NCI-H524 (cell line): ENCODE data around the gene IVNS1ABP.

ENCODE experiments used
- DNase-seq, 2 experiments: peaks; one replicate each; lab custom pipeline; 2025; lab: John Stamatoyannopoulos, UW

The IVNS1ABP gene

GRCh38 chr1:185293967-185294542 is 23.0 kb downstream of the IVNS1ABP start:
- DNase-seq: no peak

GRCh38 chr1:185292237-185292636 is 24.8 kb downstream of the IVNS1ABP start:
- DNase-seq: no peak

- peak; percentile 10 to 59 for DNase-seq
Measured at GRCh38 chr1:185291652-185292051, 25.4 kb downstream of the IVNS1ABP start.

GRCh38 chr1:185291159-185291558 is 25.9 kb downstream of the IVNS1ABP start:
- DNase-seq: no peak

GRCh38 chr1:185289880-185290279 is 27.2 kb downstream of the IVNS1ABP start:
- DNase-seq: no peak

- DNase-seq: no peak
Measured at GRCh38 chr1:185288435-185288834, 28.6 kb downstream of the IVNS1ABP start.

- no peak for DNase-seq
Measured at GRCh38 chr1:185287451-185287850, 29.6 kb downstream of the IVNS1ABP start.

- DNase-seq: no peak
Measured at GRCh38 chr1:185284533-185285276, 32.3 kb downstream of the IVNS1ABP start.

GRCh38 chr1:185284116-185284515 is 32.9 kb downstream of the IVNS1ABP start:
- no peak for DNase-seq

GRCh38 chr1:185281245-185281644 is 35.8 kb downstream of the IVNS1ABP start:
- DNase-seq: no peak

GRCh38 chr1:185280589-185280988 is 36.5 kb downstream of the IVNS1ABP start:
- no peak for DNase-seq

GRCh38 chr1:185279571-185279970 is 37.5 kb downstream of the IVNS1ABP start:
- no peak for DNase-seq

GRCh38 chr1:185271921-185272320 is 45.1 kb downstream of the IVNS1ABP start:
- no peak for DNase-seq

- DNase-seq: no peak
Measured at GRCh38 chr1:185268352-185268751, 48.7 kb downstream of the IVNS1ABP start.

GRCh38 chr1:185267701-185268100 is 49.3 kb downstream of the IVNS1ABP start:
- DNase-seq: no peak

GRCh38 chr1:185267301-185267700 is 49.7 kb downstream of the IVNS1ABP start:
- no peak for DNase-seq

- DNase-seq: no peak
Measured at GRCh38 chr1:185265314-185265713, 51.7 kb downstream of the IVNS1ABP start.

GRCh38 chr1:185263780-185264179 is 53.3 kb downstream of the IVNS1ABP start:
- DNase-seq: no peak

- DNase-seq: no peak
Measured at GRCh38 chr1:185263292-185263691, 53.8 kb downstream of the IVNS1ABP start.

GRCh38 chr1:185262151-185262550 is 54.9 kb downstream of the IVNS1ABP start:
- no peak for DNase-seq

GRCh38 chr1:185260611-185261010 is 56.4 kb downstream of the IVNS1ABP start:
- DNase-seq: no peak

GRCh38 chr1:185258676-185259075 is 58.4 kb downstream of the IVNS1ABP start:
- DNase-seq: no peak

- no peak for DNase-seq
Measured at GRCh38 chr1:185257950-185258208, 59.2 kb downstream of the IVNS1ABP start.
